AG08395 (cell line): ENCODE results near the gene ZC3H18.
"Not testable (repeated sequence)": the region's sequence is repeated elsewhere in the genome, so short reads cannot be mapped to it uniquely, and the experiment has no call there.

Experiments used
- DNase-seq: peaks from one replicate; pipeline ENCODE4 v3.0.0; 2012; ENCODE audit warnings: mixed read lengths, low spot score

Gene ZC3H18

DNA sequence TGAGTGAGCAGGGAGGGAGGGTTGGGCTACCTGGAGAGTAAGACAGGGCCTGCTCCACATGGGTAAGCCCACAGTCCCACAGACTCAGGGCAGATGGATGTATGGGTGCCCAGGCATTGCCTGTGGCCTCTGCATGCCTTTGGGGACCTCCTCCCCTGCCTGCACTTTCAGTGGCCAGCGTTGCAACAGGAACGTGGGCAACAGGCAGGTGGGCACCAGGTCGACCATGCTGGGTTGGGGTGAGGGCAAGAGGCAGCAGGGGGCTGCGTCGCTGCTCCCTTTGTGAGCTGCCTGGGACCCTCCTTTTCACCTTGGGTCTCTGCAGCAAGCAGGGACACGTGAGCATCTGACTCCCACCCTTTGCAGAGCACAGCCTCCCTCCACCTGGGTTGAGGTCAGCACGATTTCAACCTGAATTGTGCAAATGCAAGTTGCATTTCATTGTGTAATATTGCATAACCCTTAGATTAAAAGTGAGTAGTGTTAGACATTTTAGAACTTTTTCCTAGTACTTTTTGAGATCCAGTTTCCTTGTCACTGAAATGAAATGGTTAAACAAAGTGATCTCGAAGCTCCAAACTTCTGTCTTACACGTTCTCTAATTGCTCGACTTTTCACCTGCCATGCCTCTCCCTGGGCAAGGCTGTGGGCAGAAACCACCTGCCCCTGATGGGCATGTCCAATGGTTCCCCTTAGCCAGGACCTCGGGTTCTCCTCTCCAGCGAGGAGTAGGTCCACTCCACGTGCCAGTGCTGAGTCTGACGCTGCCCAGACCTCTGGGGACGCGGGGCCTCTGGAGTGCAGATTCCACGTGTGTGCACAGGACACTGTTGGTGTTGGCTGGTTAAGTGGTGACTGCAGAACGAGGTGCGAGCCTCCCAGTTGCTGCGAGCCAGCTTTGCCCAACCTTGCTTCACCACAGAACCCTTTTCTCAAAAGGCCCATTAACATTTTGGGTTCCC is 35.3 kb downstream of the ZC3H18 start:
- DNase-seq, result no peak

DNA sequence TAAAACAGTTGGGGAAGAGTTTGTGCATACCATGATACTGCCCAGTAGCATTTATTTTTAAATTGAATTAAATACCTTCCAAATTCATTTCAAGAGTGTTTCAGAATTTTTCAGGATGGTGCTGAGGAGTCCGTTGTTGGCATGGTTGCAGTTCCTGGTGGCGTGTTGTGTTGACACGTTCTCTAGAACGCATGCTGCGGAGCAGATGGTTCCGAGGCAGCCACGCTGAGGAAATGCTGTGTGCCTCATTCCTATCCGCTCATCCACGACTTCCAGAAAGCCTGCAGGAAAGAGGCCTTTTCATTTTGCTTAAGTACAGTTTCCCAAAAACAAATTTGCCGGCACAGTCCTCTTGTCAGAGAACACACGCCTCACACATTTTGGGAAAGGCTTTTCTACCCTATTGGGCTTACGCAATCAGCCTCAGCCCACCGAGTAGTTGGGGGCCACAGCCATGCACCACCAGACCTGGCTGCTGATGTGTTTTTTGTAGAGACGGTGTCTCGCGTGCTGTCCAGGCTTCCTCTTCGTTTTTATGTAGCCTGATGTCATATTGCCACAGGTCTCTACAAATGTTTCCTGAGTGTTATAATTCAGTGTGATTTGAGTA is 36.0 kb downstream of the ZC3H18 start:
- DNase-seq, result no peak

GRCh38 chr16:88608076-88608475 is 37.9 kb downstream of the ZC3H18 start:
- DNase-seq, result no peak

DNA sequence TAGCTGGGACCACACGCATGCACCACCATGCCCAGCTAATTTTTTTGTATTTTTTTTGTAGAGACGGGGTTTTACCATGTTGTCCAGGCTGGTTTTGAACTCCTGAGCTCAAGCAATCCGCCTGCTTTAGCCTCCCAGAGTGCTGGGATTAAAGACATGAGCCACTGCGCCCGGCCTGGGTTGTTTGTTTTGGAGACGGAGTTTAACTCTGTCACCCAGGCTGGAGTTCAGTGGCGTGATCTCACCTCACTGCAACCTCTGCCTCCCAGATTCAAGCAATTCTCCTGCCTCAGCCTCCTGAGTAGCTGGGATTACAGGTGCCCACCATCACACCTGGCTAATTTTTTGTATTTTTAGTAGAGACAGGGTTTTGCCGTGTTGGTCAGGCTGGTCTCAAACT is 39.2 kb downstream of the ZC3H18 start:
- DNase-seq, result not testable (repeated sequence)

GRCh38 chr16:88610080-88610479 is 39.9 kb downstream of the ZC3H18 start:
- DNase-seq, result no peak

GRCh38 chr16:88610909-88611812 is 41.0 kb downstream of the ZC3H18 start:
- no peak for DNase-seq

DNA sequence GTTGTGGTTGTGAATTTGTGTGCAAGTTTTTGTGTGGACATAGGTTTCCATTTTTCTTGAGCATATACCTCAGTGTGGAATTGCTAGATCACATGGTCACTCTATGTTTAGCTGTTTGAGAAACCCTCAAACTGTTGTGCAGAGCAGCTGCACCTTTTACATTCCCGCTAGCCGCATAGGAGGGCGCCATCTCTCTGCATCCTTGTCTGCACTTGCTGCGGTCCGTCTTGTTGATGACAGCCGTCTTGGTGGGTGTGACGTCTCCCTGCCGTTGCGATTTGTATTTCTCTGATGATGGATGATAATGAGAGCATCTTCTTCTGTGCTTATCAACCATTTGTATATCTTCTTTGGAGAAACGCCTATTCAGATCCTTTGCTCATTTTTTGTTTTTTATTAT is 43.1 kb downstream of the ZC3H18 start:
- DNase-seq, result no peak

GRCh38 chr16:88613911-88614817 is 44.0 kb downstream of the ZC3H18 start:
- no peak for DNase-seq

DNA sequence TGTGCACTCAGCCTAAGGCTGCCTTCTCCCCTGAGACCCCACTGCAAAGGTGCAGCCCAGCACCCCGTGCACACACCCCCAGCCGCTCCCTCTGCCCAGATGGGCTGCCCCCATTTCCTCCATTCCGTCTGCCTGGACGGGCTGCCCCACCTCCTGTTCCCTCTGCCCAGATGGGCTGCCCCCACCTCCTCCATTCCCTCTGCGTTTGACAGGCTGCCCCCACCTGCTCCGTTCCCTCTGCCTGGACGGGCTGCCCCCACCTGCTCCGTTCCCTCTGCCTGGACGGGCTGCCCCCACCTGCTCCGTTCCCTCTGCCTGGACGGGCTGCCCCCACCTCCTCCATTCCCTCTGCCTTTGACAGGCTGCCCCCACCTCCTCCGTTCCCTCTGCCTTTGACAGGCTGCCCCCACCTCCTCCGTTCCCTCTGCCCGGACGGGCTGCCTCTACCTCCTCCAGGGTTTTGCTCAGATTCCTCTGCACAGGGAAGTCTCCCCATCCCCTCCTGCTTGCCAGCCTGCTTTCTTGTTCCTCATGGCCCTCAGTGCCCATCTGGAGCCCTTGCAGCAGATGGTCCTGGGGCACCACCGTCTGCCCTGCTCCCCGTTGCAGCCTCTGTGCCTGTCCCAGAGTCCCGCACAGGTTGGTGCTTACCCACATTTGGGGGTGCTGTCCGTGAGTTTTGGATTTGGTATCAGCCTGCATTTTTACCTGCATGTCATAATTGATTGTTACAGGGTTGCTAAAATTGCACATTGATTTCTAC is 44.8 kb downstream of the ZC3H18 start:
- no peak for DNase-seq

DNA sequence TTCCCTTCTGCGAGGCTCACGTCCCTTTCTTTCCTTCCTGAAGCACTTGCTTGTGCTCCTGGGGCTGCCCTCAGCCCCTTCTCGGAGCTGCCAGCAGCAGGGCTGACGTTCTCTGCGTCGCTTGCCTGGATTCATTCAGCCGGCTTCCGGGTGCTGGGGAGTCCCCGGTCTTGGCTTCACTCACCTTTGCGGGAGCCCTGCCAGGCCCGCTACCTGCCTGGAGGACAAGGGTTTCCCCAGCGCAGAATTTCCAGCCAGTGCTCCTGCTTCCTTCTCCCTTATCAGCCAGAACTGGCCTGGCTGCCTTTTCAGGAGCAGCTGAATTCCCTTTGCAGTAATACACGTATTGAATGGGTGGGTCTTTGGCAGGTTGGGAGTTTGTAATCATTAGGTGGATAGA is 46.1 kb downstream of the ZC3H18 start:
- no peak for DNase-seq

- no peak for DNase-seq
Measured at GRCh38 chr16:88616736-88617135, 46.5 kb downstream of the ZC3H18 start.

DNA sequence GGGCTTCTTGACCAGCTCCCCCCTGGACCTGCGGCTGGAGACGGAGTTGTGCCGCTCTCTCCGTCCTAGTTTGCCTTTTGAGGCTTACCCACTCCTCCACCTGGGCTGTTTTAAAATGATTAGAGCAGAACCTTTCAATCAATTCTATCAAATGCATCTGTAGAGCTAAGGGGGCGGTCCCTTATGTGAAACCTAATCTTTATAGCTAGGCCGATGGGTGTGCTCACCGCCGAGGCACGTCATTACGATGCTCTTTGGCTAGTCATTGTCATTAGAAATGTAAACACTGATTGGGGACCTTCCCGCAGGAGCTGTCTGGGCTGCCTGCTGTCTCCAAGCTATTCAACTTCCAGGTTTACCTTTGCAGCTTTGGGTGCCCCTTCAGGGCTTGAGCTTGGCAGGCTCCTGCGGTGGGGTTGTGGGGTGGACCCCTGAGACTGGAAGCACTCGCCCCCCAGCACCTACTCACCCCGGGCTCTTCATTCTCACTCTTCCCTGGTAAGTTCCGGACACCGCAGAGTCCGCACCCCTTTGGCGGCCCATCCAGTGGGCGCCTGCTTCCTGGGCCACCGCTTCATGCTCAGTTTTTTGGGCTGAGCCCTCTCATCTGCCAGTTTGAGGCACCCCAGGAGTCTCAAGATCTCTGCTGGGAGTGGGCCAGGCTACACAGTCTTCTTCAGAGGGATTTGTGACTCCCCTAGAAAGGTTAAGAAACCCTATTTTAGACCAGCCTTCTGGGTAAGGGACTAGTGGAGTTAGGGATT is 47.2 kb downstream of the ZC3H18 start:
- no peak for DNase-seq

GRCh38 chr16:88618182-88618955 is 48.2 kb downstream of the ZC3H18 start:
- no peak for DNase-seq

GRCh38 chr16:88618956-88619667 is 48.9 kb downstream of the ZC3H18 start:
- no peak for DNase-seq

GRCh38 chr16:88619859-88620815 is 49.9 kb downstream of the ZC3H18 start:
- DNase-seq, result no peak

- no peak for DNase-seq
Measured at GRCh38 chr16:88622125-88622524, 51.9 kb downstream of the ZC3H18 start.

DNA sequence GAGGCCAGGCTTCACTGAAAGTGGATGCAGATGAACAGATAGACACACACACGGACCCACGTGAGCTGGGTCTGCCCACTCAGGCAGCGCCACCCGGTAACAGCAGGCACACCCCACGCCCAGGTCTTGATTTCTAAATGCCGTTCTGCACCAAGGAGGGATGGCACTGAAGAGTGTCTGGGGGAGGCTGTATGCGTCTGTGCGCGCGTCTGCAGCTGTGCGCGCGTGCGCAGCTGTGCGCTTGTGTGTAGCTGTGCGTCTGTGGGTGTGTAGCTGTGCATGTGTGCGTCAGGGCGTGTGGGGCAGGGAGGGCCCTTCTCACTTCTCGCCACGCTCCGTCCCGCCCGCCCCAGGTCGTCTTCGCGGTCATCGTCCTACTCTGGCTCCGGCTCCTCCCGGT is 52.7 kb downstream of the ZC3H18 start:
- no peak for DNase-seq
